Measurements from ENCODE around the gene OSBPL5. TPM values are rescaled to one million over a fixed set of nuclear protein-coding genes. Genes with fewer than 3 reads are reported as not detected.

OSBPL5 gene
- total RNA-seq, 1 donor from 2014 or later, result 18.4 TPM

GRCh38 chr11:3158131-3158591 lies 6.9 kb downstream of the OSBPL5 start:
- ATAC-seq (no peak), DNase-seq (ENCODE audit: missing footprints) (peak; percentile 21)
- intact Hi-C loops (cut with DNase I), result no loop called here

GRCh38 chr11:3157381-3158130 lies 7.6 kb downstream of the OSBPL5 start:
- intact Hi-C loops (cut with DNase I), result no loop called here
- DNase-seq (ENCODE audit: missing footprints), result peak; percentile 58
- ATAC-seq, result no peak

GRCh38 chr11:3156661-3157311 lies 8.3 kb downstream of the OSBPL5 start:
- ATAC-seq (no peak), DNase-seq (ENCODE audit: missing footprints) (peak; percentile 60)
- intact Hi-C loops (cut with DNase I), result no loop called here

- intact Hi-C loops (cut with DNase I), result no loop called here
Measured at GRCh38 chr11:3156282-3156660, 8.8 kb downstream of the OSBPL5 start.

GRCh38 chr11:3155691-3156258 lies 9.3 kb downstream of the OSBPL5 start:
- intact Hi-C loops (cut with DNase I), result no loop called here
- ATAC-seq, result no peak
- DNase-seq (ENCODE audit: missing footprints), result peak; percentile 46

More at GRCh38 chr11:3156282-3156660, 8.8 kb downstream of the OSBPL5 start:
- DNase-seq (ENCODE audit: missing footprints), result peak; percentile 20
- ATAC-seq, result no peak

- ATAC-seq (no peak), DNase-seq (ENCODE audit: missing footprints) (no peak)
- intact Hi-C loops (cut with DNase I), result no loop called here
Measured at GRCh38 chr11:3155216-3155615, 9.9 kb downstream of the OSBPL5 start.

GRCh38 chr11:3154001-3154599 lies 11.0 kb downstream of the OSBPL5 start:
- intact Hi-C loops (cut with DNase I), result no loop called here
- DNase-seq (ENCODE audit: missing footprints), result peak; percentile 71

GRCh38 chr11:3153291-3153861 lies 11.7 kb downstream of the OSBPL5 start:
- intact Hi-C loops (cut with DNase I), result no loop called here
- peak; percentile 85 for DNase-seq (ENCODE audit: missing footprints)

More at GRCh38 chr11:3154001-3154599, 11.0 kb downstream of the OSBPL5 start:
- no peak for ATAC-seq

GRCh38 chr11:3152471-3153110 lies 12.5 kb downstream of the OSBPL5 start:
- intact Hi-C loops (cut with DNase I), result no loop called here
- peak; percentile 55 for DNase-seq (ENCODE audit: missing footprints)

More at GRCh38 chr11:3153291-3153861, 11.7 kb downstream of the OSBPL5 start:
- peak; percentile 84 for ATAC-seq

GRCh38 chr11:3150726-3151125 lies 14.4 kb downstream of the OSBPL5 start:
- intact Hi-C loops (cut with DNase I), result no loop called here
- ATAC-seq, result no peak
- peak; percentile 65 for DNase-seq (ENCODE audit: missing footprints)

More at GRCh38 chr11:3152471-3153110, 12.5 kb downstream of the OSBPL5 start:
- no peak for ATAC-seq

GRCh38 chr11:3149852-3150188 lies 15.3 kb downstream of the OSBPL5 start:
- ATAC-seq, result no peak
- peak; percentile 51 for DNase-seq (ENCODE audit: missing footprints)
- intact Hi-C loops (cut with DNase I), result no loop called here

- no peak for ATAC-seq
- peak; percentile 39 for DNase-seq (ENCODE audit: missing footprints)
- intact Hi-C loops (cut with DNase I), result no loop called here
Measured at GRCh38 chr11:3148990-3149851, 15.9 kb downstream of the OSBPL5 start.

GRCh38 chr11:3148255-3148989 lies 16.7 kb downstream of the OSBPL5 start:
- no peak for DNase-seq (ENCODE audit: missing footprints)
- intact Hi-C loops (cut with DNase I), result no loop called here
- no peak for ATAC-seq

- intact Hi-C loops (cut with DNase I), result no loop called here
- ATAC-seq, result peak; percentile 4
- DNase-seq (ENCODE audit: missing footprints), result no peak
Measured at GRCh38 chr11:3147626-3148025, 17.5 kb downstream of the OSBPL5 start.

- ATAC-seq, result peak; percentile 84
Measured at GRCh38 chr11:3147257-3147619, 17.9 kb downstream of the OSBPL5 start.

GRCh38 chr11:3146612-3147256 lies 18.4 kb downstream of the OSBPL5 start:
- DNase-seq (ENCODE audit: missing footprints) (no peak), ATAC-seq (peak; percentile 47)
- intact Hi-C loops (cut with DNase I), result no loop called here

More at GRCh38 chr11:3147257-3147619, 17.9 kb downstream of the OSBPL5 start:
- intact Hi-C loops (cut with DNase I), result no loop called here
- DNase-seq (ENCODE audit: missing footprints), result no peak

- intact Hi-C loops (cut with DNase I), result no loop called here
- ATAC-seq (no peak), DNase-seq (ENCODE audit: missing footprints) (no peak)
Measured at GRCh38 chr11:3145206-3145520, 19.9 kb downstream of the OSBPL5 start.

All from Right ventricle myocardium inferior (tissue), 1 donor.